NCI-H2227 (cell line): ENCODE results near the gene PIN1.
"Not testable (repeated sequence)": the region's sequence is repeated elsewhere in the genome, so short reads cannot be mapped to it uniquely, and the experiment has no call there.

Experiments used
- DNase-seq: peaks from one replicate; lab custom pipeline; 2025; ENCODE audit not compliant: unreplicated experiment; lab: John Stamatoyannopoulos, UW

The PIN1 gene

GRCh38 chr19:9818175-9818733, 16.9 kb upstream of the PIN1 start:
- DNase-seq = no peak

- DNase-seq = peak; percentile 99
Observed at GRCh38 chr19:9818734-9819595, 16.2 kb upstream of the PIN1 start, which contains the start of gene FBXL12. FBXL12 (minus strand) TSS chr19:9819079; CDS start chr19:9818813, 266 bp downstream.

GRCh38 chr19:9819596-9819909, 15.6 kb upstream of the PIN1 start:
- no peak for DNase-seq

- not testable (repeated sequence) for DNase-seq
Observed at GRCh38 chr19:9820034-9820433, 15.1 kb upstream of the PIN1 start.

GRCh38 chr19:9823816-9824215, 11.3 kb upstream of the PIN1 start:
- DNase-seq = no peak

GRCh38 chr19:9827289-9828238, 7.6 kb upstream of the PIN1 start, which contains the start of gene UBL5:
UBL5 (plus strand) TSS chr19:9827918; CDS start chr19:9828338, 420 bp downstream.
- peak; percentile 88 for DNase-seq

GRCh38 chr19:9828551-9829063, 6.5 kb upstream of the PIN1 start:
- DNase-seq = no peak

GRCh38 chr19:9834307-9834725, 802 bp upstream of the PIN1 start:
- no peak for DNase-seq

GRCh38 chr19:9835507-9835949, 410 bp downstream of the PIN1 start:
- no peak for DNase-seq

GRCh38 chr19:9836021-9836420, 903 bp downstream of the PIN1 start:
- peak; percentile 10 for DNase-seq

GRCh38 chr19:9838324-9838723, 3.2 kb downstream of the PIN1 start:
- no peak for DNase-seq

GRCh38 chr19:9839415-9839814, 4.3 kb downstream of the PIN1 start:
- no peak for DNase-seq

- DNase-seq = no peak
Observed at GRCh38 chr19:9842834-9843625, 7.9 kb downstream of the PIN1 start.

GRCh38 chr19:9843626-9844273, 8.6 kb downstream of the PIN1 start:
- not testable (repeated sequence) for DNase-seq

- peak; percentile 40 for DNase-seq
Observed at GRCh38 chr19:9847087-9847671, 12.1 kb downstream of the PIN1 start.

- DNase-seq = peak; percentile 47
Observed at GRCh38 chr19:9848060-9848459, 12.9 kb downstream of the PIN1 start.

GRCh38 chr19:9848762-9849161, 13.6 kb downstream of the PIN1 start:
- peak; percentile 16 for DNase-seq

- no peak for DNase-seq
Observed at GRCh38 chr19:9849791-9850190, 14.7 kb downstream of the PIN1 start.

- DNase-seq = peak; percentile 74
Observed at GRCh38 chr19:9850235-9850959, 15.3 kb downstream of the PIN1 start.
